AG04450 (cell line): ENCODE results near the gene MICALL2. TPM values are rescaled to one million over a fixed set of nuclear protein-coding genes. Genes with fewer than 3 reads are reported as not detected.

Source experiments
- CTCF ChIA-PET: fragments of 300-600, 350-600 bp; formaldehyde crosslinking; extraction: SDS; loops from one replicate; lab custom pipeline; 2022; ENCODE audit warnings: antibody characterized with exemption, inconsistent platforms; lab: Charles Lee
- POLR2A ChIA-PET: fragments of 350-600 bp; formaldehyde crosslinking; extraction: SDS; loops from one replicate; lab custom pipeline; 2021; ENCODE audit warnings: antibody characterized with exemption, inconsistent platforms; lab: Yijun Ruan, JAX
- DNase-seq: peaks from one replicate; pipeline ENCODE4 v3.0.0-alpha.2; 2011; ENCODE audit warnings: low read depth, low spot score
- H3K27ac ChIP-seq: one replicate; pipeline ENCODE4 v1.5.1; 2012; ENCODE audit warnings: low read depth, low read length, control low read depth
- H3K27me3 ChIP-seq: one replicate; pipeline ENCODE4 v1.6.0; 2012; ENCODE audit warnings: low read length; ENCODE audit not compliant: control insufficient read depth, insufficient read depth
- H3K4me3 ChIP-seq: 2 replicates; pipeline ENCODE4 v1.5.1; 2011; ENCODE audit warnings: mild to moderate bottlenecking, low read depth, low read length, control low read depth
- H3K9me3 ChIP-seq: 2 replicates; pipeline ENCODE4 v1.5.1; 2012; ENCODE audit warnings: low read length; ENCODE audit not compliant: control insufficient read depth, insufficient read depth
- CTCF ChIP-seq: IDR thresholded peaks from 2 replicates; pipeline ENCODE4 v1.5.1; 2011; ENCODE audit warnings: low read depth, low read length, control low read depth, inconsistent platforms
- polyA plus RNA-seq: library from polyadenylated mRNA; depleted of rRNA; stranded (reverse); fragments of >200 nt; gene quantifications from 2 replicates; pipeline ENCODE4 v1.2.3, GENCODE V29; 2011

Gene MICALL2
- polyA plus RNA-seq, 1 experiment: 8.5 TPM

- TF ChIP-seq CTCF: no peak
- no peak for DNase-seq
- no peak overlapping the region for H3K4me3 ChIP-seq
- no peak overlapping the region for H3K27ac ChIP-seq
- no peaks in the 10 kb centered on the region for H3K9me3 ChIP-seq
- ChIA-PET POLR2A (no interaction called here), CTCF (interaction anchor here (0.5 kb wide), 1 partner anchor 862 kb away, joined by 3 read pairs; no protein-coding TSS in a partner anchor)
- H3K27me3 ChIP-seq: no peaks in the 10 kb centered on the region
These were observed 28.2 kb upstream of the MICALL2 start for GRCh38 chr7:1487466-1487865.

GRCh38 chr7:1486571-1486970 lies 27.3 kb upstream of the MICALL2 start:
- Histone ChIP-seq H3K27me3 (no peaks in the 10 kb centered on the region), H3K27ac (no peak overlapping the region), H3K9me3 (no peaks in the 10 kb centered on the region), H3K4me3 (no peak overlapping the region)
- no peak for TF ChIP-seq CTCF
- CTCF ChIA-PET: no interaction called here
- POLR2A ChIA-PET: no interaction called here
- DNase-seq: no peak

DNA sequence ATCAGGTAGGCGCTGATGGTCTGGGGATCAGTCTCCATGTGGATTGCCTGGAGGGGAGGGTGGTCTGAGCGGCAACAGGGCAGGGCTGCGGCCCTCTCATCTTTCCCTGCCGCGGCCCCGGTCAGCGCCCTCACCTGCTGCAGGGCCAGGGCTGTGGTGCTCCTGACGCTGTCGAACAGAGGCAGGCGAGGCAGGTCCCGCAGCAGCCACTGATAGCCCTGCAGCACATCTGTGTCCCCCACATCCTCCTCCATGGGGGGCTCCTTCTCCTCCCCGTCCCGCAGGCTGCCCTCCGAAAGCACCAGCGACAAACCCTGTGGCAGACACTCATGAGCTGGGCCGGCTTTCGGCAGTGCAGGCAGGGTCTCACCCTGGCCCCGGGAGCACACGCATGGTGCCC lies 25.9 kb upstream of the MICALL2 start:
- Histone ChIP-seq H3K27me3 (no peaks in the 10 kb centered on the region), H3K27ac (no peak overlapping the region), H3K4me3 (no peak overlapping the region), H3K9me3 (no peaks in the 10 kb centered on the region)
- TF ChIP-seq CTCF: no peak
- no peak for DNase-seq
- ChIA-PET CTCF (interaction anchor here (1.4 kb wide), 1 partner anchor 11 kb away, joined by 7 read pairs; no protein-coding TSS in a partner anchor), POLR2A (no interaction called here)

DNA sequence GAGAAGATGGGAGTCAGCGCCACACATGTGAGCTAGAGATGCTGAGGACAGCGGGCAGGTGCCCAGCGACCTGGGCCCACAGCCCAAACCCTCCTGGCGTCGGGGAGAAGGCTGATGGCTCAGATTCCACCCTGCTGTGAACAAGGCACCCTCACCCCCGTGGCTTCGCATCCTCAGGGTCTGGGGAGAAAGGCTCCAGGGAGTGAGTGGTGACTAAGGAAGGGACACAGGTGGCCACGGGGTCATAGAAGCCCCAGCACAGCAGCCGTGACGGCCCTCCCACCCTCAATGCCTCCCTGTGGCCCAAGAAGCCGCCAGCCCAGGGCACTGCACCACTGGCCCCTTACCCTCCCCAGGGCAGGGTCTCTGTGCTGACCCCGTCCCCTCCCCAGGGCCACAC lies 25.3 kb upstream of the MICALL2 start:
- no peaks in the 10 kb centered on the region for H3K9me3 ChIP-seq
- no peak for DNase-seq
- TF ChIP-seq CTCF: no peak
- H3K4me3 ChIP-seq: no peak overlapping the region
- H3K27ac ChIP-seq: no peak overlapping the region
- no peaks in the 10 kb centered on the region for H3K27me3 ChIP-seq
- ChIA-PET CTCF (no interaction called here), POLR2A (no interaction called here)

DNA sequence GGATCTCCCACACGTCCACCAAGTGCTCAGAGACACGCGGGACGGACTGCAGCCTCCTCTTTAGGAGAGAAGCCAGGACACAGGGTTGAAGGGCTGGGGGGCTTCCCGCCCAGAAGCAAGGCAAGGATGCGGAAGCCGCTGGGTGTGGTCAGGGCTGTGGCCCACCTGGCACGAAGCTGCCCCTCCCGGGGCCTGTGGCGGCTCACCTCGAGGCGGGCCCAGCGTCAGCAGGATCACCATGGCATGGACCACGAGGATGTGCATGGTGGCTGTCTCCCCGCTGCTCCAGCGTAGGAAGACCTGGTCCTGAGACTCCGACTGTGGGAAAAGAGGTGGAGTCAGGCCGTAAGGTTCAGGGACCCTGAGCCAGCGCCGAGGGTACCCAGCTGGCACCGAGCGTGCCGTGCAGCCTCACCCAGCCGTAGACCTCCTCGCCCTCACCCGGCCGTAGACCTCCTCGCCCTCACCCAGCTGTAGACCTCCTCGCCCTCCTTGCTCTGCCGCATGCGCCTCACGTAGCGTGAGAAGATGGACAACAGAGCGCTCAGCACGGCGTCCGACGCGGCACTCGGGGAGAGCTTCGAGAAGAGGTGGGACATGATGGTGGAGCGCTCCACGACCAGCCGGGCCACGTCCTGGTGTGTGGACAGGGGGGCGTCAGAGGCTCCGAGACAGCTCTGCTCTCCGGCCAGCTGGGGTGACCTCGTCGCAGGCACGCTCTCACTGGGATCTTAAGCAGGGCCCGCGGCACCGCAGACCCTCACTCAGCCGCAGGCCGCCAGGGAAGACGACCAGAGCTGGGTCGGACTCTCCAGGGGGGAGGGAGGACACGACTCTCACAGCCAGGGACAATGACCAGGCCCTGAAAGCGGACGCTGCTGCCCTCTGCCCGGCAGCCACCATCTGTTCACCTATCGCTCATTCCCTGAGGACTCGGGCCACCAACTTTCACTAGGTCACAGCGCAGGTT lies 24.6 kb upstream of the MICALL2 start:
- Histone ChIP-seq H3K27me3 (no peaks in the 10 kb centered on the region), H3K4me3 (no peak overlapping the region), H3K9me3 (no peaks in the 10 kb centered on the region), H3K27ac (no peak overlapping the region)
- ChIA-PET POLR2A (no interaction called here), CTCF (no interaction called here)
- no peak for TF ChIP-seq CTCF
- no peak for DNase-seq
